ENCODE measurements around the gene TMEM14C.

TMEM14C gene

DNA sequence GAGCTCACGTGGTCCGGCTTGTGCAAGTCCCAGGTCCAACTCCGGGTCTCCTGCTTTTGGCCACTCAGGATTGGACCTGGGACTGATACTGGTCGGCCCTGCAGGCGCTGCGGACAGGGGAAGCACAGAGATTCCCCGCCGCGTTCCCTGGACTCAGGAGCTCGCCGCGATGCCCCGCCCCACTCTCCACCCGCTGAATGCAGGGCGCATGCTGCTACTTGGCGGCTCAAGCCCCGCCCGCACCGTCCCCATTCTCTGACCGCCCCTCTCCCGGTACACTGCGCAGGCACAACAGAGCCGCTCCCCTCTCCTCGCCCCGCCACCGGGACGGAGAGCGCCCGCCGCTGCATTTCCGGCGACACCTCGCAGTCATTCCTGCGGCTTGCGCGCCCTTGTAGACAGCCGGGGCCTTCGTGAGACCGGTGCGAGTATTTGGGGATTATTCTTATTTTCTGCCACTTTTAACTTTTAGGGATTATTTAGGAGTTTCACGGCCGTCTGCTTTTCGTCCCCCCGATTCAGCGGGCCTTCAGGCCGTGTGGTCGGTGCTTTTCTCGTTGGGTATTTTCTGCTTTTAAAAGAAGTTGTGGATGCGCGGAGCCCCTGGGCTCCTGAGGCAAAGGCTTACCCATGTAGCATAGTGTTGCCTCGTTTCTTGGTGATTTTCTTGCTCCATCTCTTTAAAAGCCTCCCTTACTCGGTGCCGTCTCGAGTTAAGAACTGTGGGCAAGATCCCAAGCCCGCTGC lies at the start of gene TMEM14C:
Gene TMEM14C, plus strand, starts transcription at position 251 of the 747 bp plus-strand sequence. CDS start 1,544 bp downstream, outside the sequence.
- peak; percentile 96 to 97 for DNase-seq

DNA sequence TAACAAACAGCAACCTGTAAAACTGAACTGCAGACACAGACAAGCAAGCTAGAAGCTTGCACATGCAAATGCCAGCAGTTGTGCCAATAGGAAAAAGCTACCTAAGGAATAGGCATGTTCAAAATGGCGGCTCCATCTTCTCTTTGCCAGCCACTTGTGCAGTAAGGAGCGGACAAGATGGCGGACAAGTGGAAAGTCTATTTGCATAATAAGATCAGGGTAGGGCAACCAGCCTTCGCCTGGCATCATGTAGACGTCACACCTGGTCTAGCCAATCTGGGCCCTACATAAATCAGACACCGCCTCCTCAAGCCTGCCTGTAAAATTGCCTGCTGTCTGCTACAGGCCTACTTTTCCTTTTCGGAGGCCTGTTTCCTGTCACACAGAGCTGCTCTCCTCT lies 46.5 kb upstream of the TMEM14C start:
- no peak for DNase-seq

DNA sequence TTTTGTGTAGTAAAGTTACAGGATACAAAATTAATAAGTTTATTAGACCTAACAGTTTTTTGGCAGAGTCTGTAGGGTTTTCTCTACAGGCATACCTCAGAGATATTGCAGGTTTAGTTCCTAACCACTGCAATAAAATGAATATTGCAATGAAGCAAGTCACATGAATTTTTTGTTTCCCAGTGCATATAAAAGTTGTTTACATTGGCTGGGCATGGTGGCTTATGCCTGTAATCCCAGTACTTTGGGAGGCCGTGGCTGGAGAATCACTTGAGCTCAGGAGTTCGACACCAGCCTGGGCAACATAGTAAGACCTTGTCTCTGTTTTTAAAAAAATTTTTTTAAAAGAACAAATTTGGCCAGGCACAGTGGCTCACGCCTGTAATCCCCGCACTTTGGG lies 44.4 kb upstream of the TMEM14C start:
- DNase-seq: no peak

DNA sequence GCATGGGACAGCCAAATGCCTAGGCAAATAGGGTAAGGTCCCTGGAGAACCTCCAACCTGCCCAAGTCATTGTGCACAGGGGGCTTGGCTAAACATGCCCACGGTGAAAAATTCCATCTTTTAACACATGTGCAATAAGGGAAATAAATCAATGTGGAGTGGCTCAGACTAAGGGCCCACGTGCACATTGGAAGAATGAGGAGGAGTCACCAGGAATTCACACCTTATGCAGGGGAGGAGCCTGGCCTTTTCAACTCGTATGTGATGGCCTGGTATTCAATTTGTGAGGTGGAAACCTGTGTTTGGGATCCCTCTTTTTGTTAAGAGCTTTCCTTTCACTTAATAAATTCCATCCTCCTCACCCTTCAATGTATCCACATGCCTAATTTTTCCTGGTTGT lies 41.1 kb upstream of the TMEM14C start:
- DNase-seq: no peak

DNA sequence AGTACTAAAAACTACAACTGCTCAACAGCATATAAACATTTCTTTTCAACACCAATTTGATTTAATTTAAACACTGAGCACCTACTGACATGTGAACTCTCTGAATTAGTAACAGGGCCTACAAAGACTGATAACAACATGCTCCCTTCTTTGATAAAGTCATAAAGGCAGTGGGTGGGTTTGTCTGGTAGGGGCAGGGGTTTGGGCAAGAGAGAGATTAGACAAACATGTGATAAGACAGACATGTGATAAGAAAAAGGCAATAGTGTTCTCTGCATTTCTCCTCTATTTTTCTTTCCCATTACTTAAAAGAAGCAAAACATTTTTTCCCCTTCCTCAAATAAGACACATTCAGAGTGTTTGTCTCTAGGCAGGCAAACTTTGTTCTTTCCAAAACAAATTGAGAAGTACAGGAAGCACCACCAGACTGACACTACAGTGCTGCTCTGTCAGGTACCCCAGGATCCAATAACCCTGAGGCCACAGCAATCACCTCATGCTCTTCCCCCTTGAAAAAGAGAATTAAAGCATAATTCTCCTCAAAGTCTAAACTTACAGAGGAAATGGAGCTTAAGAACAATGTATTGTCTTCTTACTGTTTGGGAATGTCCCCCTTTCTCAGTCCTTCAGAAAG lies 40.4 kb upstream of the TMEM14C start:
- DNase-seq: no peak

DNA sequence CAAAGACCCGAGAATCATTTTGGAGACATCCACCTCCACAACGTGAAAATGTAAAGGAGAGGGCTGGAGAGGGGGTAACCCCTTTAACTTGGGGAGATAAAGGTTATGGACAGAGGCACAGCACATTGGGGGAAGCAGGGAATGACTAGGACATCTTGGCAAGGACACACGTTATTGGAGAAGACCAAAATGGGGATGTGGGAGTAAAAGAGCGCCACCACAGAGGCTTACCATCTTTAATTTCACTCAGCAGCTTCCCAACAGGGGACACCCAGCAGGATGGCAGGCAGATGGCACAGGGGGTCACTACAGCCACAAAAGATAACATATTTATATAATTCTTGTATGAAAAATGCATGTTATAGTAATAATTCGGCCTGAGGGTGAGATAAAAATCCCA lies 38.3 kb upstream of the TMEM14C start:
- DNase-seq: no peak

DNA sequence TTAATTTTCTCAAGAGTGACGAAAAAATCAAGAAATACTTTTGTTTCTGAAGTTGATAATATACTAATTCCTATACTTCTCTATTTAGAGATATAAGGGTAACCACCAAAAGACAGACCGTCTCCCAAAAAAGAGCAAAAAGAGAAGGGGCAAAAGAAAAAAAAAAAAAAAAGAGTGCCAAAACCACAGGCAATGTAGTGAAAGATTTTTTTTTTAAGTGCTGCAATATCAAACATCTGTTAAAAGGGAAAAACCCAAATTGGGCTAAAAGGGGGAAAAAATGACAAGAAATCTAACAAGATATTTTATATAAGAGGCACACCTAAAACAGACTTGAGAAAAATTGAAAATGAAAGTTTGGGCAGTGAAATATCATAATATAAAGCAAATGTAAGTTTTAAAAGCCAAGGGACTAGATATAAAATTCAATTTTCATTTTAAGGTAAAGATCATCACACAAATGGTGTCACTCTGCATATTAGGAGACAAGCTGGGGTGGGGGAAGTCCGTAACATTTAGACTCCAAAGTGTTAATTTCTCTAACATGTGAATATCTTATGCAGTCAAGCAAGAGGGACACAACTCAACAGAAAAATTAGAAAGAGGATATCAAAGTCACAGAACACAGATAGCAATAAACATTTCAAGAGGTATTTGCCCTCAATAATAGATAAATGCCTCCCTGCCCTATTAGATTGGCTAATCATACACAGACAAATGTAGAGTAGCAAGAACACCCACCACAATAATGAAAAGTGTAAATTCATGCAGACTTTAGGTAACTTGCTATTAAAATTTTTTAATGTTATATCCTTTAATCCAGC lies 37.6 kb upstream of the TMEM14C start:
- DNase-seq: no peak

DNA sequence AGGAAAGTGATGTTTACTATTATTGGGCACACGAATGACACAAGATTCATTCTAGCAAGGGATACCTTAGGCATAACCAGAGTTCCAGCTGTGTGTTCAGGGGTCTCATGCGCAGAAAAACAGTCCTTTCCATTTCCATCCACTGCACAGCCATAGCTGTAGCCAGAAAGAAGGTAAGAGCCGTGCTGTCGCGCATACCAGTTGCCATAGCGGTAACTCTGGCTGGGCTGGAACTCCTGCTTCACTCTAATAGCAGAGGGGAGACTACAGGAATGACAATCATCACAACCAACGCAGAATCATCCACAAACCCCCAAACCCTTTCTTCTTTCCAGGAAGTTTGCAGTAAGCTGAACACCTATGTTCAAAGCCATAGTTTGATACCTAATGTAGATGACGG lies 36.0 kb upstream of the TMEM14C start:
- no peak for DNase-seq

DNA sequence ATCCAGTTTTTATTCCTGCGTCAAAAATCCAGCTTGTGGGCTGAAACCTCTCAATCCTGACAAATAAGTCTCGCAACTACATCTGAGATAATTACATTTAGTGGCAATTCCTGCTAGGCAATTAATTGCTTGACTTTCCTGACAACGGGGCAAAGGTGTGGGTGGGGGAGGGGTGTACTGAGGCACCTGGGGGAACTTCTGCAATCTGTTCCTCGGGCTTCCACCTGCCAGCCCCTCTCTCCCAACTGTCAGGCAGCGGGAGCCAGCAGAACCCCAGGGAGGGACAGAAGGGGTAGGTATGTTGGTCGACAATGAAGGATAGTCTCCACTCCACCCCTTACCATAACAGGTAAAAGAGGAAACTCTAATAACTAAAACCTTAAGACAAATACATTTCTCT lies 35.3 kb upstream of the TMEM14C start:
- DNase-seq: no peak

DNA sequence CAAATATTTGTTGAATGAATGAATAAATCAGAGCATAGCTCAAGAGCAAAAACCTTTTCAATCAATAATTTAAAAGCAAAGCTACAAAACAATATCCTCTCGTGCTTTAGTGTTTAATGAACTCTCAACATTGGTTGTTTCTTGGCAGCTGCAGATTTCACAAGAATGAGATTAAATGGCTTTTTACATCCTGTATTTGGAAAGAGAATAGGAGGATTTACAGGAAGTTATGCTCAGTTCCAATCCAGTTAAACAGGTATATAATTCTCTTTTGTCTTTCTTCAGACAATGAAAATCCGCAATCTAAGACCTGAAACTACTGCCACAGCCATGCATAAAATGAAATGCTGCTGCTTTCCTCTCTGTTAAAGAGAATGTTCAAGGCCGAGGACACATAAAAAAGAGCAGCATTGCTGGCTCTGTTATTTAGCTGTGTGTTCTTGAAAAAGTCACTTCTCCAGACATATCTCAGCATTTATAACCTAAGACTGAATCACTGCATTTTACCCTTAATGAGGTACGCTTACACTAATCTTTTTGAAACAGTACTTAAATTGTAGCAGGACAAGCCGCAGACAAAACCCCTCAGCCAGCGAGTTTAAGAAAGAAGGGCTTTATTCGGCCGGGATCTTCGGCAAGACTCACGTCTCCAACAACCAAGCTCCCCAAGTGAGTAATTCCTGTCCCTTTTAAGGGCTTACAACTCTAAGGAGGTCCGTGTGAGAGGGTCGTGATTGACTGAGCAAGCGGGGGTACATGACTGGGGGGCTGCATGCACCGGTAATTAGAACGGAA lies 32.0 kb upstream of the TMEM14C start:
- no peak for DNase-seq

DNA sequence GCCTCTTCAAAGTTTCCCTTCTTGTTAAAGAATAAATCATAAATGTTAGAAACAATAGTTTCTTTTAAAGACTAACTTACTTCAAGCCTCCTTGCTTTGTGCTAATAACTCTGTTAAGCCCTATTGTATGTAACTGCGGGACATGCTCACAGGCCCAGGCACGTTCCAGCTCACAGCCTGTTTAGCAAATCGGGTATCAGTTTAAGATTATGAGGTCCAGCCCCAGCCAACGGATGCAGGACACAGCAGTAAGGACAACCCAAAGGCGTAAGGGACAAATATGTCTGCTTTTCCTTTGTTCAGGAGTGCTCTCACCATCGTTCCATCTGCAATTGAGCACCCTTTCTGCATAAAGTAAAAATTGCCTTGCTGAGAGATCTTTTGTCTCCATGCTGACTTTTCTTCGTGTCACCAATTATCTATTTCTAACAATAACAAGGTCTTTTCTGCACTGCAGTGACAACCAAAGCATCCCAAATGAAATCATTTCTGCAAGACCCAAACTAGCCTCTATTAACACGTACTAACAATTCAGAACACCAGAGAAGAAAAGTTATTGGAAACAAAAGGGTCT lies 29.8 kb upstream of the TMEM14C start:
- no peak for DNase-seq

DNA sequence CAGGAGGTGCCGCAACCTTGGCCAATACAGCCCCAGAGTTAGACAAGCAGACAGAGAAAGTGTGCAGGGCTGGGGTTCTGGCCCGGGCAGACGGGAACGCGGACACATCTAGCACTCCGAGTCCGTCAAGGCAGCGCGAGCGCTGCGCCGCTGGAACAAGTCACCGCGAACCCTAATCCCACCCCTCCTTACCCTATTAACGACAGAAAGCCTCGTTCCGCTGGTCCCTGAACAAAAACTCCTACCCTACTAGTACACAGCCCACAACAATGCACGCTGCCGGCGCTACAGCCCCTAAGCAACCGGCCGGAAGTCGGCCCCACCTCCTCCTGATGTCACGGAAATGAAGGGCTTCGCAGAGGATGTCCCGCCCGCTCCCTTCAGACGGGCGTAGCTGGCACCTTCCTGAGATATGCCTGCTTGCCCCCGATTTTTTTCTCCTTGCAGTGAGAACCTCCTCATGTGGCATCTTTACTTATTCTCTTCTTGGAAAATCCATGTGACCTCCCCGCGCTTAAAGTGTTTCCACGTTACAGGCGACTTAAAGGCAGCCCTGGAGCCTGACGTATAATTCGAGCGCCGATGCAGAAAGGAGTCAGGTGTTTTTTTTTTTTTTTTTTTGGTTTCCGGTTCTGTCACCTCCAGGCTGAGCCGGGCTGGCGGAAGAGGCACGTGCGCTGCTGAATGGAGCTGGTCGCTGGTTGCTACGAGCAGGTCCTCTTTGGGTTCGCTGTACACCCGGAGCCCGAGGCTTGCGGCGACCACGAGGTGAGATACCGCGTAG lies 28.4 kb upstream of the TMEM14C start, which contains the start of the genes C6orf52 and PAK1IP1:
Gene C6orf52, minus strand, starts transcription at position 315 of the 784 bp plus-strand sequence. CDS start 7,066 bp downstream, outside the sequence.
Gene PAK1IP1, plus strand, starts transcription at position 671 of the 784 bp plus-strand sequence. Its CDS starts 14 bp downstream, at position 685.
- peak; percentile 88 to 94 for DNase-seq

DNA sequence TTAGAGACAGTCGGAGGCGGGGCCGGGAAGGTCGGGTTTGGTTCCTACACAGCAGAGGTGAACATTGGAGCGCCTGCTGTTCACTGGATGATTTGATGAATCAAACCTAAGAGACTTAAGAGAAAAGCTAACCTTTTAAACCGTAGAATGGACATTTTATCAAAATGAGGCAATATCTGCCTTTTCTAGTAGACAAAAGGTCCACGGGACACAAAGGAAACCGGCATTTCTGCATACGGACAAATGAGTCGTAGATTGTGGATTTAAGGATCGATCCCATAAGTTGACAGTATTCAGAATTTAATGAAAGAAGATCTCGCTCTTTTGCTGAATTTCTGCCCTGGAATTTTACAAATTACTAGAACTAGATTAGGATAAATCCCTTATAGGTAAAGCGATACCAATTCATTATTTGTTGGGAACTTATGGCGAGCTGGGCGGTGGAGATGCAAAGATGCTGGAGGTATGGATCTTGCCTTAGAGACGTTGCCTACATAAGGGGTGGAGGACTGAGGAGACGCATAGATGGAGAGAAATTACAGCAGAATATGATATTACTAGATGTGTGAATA lies 27.7 kb upstream of the TMEM14C start:
- peak in 1 of 2 experiments; percentile 9 for DNase-seq

DNA sequence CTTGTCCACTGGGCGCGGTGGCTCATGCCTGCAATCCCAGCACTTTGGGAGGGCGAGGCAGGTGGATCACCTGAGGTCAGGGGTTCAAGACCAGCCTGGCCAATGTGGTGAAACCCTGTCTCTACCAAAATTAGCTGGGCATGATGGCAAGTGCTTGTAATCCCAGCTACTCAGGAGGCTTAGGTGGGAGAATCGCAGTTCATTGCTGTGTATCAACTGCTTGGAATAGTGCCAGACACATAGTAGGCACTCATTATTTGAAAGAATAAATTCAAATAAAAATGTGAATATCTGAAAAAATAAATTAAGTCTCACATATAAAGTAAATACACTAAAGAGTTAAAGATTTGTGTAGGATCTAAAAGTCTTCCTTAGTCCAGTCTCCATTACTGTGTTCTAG lies 26.2 kb upstream of the TMEM14C start:
- no peak for DNase-seq

DNA sequence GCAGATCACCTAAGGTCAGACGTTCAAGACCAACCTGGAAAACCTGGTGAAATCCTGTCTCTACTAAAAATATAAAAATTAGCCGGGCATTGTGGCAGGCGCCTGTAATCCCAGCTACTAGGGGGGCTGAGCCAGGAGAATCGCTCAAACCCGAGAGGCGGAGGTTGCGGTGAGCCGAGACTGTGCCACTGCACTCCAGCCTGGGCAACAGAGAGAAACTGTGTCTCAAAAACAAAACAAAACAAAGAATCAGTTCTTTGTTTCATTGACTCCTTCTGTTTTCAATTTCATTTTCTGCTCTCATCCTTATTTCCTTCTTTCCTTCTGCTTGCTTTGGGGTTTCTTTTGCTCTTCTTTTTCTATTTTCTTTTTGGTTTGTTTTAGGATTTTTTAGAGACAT lies 8.9 kb upstream of the TMEM14C start:
- no peak for DNase-seq

DNA sequence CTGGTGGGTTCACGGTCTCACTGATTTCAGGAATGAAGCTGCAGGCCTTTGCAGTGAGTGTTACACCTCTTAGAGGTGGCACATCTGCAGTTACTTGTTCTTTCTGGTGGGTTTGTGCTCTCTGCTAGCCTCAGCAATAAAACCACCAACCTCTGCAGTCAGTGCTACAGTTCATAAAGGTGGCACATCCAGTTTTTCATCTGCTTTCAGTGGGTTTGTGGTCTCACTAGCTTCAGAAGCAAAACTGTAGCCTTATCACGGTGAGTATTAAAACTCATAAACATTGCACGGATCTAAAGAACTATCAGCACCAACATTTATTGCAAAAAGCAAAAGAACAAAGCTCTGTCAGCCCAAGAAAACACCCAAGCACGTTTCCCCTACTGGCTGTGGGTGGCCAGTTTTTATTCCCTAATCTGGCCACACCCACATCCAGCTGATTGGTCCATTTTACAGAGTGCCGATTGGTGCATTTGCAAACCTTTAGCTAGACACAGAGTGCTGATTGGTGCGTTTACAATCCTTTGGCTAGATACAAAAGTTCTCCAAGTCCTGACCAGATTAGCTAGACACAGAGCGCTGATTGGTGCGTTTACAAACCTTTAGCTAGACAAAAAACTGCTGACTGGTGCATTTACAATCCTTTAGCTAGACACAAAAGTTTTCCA lies 3.4 kb upstream of the TMEM14C start:
- peak; percentile 11 to 17 for DNase-seq

DNA sequence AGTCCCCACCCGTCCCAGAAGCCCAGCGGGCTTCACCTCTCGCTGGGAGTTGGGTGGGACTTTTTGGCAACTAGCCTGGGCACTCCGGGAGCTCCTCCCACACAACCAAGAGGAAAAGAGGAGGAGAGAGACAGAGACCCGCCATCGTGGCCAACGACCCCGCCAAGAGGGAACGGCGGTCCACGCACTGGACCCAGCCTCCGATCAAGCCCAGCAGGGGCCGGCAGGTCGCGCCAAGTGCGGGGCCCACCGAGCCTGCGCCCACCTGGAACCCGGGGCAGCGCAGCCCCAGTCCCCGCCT lies 3.0 kb upstream of the TMEM14C start:
- DNase-seq: no peak

DNA sequence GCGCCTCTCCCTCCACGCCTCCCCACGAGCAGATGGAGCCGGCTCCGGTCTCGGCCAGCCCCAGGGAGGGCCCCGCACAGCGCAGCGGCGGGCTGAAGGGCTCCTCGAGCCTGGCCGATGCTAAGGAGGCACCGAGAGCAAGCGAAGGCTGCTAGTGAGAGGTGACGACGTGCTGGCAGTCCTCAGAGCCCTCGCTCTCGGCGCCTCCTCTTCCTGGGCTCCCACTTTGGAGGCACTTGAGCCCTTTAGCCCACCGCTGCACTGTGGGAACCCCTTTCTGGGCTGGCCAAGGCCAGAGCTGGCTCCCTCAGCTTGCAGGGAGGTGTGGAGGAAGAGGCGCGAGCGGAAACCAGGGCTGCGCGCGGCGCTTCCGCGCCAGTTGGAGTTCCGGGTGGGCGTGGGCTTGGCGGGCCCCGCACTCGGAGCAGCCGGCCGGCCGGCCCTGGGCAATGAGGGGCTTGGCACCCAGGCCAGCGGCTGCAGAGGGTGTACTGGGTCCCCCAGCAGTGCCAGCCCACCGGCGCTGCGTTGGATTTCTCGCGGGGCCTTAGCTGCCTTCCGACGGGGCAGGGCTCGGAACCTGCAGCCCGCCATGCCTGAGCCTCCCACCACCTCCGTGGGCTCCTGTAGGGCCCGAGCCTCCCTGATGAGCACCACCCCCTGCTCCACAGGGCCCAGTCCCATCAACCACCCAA lies 2.5 kb upstream of the TMEM14C start:
- peak; percentile 20 to 53 for DNase-seq

DNA sequence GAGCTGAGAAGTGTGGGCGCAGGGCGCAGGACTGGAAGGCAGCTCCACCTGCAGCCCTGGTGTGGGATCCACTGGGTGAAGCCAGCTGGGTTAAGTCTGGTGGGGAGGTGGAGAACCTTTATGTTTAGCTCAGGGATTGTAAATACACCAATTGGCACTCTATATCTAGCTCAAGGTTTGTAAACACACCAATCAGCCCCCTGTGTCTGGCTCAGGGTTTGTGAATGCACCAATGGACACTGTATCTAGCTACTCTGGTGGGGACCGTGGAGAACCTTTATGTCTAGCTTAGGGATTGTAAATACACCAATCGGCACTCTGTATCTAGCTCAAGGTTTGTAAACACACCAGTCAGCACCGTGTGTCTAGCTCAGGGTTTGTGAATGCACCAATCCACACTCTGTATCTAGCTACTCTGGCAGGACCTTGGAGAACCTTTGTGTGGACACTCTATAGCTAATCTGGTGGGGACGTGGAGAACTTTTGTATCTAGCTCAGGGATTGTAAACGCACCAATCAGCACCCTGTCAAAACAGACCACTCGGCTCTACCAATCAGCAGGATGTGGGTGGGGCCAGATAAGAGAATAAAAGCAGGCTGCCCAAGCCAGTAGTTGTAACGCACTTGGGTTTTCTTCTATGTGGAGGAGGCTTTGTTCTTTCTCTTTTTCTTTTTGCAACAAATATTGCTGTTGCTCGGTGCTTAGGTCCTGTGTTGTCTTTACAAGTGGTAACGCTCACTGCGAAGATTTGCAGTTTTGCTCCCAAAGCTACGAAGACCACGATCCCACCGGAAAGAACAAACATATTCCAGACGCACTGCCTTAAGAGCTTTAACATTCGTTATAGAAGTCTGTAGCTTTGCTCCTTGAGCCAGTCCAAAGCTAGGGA lies 1.7 kb upstream of the TMEM14C start:
- peak; percentile 73 to 80 for DNase-seq
